ENCODE data around the gene DHFR.

DNA sequence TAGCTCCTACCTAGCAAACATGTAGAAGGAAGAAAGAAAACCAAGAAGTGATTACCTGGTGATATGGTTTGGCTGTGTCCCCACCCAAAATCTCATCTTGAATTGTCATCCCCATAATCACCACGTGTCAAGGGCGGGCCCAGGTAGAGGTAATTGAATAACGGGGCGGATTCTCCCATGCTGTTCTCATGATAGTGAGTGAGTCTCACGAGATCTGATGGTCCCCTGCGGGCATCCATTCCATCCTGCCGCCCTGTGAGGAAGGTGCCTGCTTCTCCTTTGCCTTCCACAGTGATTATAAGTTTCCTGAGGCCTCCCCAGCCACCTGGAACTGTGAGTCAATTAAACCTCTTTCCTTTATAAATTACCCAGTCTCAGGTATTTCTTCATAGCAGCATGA, 57.3 kb downstream of the DHFR start:
- TF ChIP-seq POLR2A (IDR thresholded peaks at IDR 0.05), result no peak
- TF ChIP-seq, protein P1, sequence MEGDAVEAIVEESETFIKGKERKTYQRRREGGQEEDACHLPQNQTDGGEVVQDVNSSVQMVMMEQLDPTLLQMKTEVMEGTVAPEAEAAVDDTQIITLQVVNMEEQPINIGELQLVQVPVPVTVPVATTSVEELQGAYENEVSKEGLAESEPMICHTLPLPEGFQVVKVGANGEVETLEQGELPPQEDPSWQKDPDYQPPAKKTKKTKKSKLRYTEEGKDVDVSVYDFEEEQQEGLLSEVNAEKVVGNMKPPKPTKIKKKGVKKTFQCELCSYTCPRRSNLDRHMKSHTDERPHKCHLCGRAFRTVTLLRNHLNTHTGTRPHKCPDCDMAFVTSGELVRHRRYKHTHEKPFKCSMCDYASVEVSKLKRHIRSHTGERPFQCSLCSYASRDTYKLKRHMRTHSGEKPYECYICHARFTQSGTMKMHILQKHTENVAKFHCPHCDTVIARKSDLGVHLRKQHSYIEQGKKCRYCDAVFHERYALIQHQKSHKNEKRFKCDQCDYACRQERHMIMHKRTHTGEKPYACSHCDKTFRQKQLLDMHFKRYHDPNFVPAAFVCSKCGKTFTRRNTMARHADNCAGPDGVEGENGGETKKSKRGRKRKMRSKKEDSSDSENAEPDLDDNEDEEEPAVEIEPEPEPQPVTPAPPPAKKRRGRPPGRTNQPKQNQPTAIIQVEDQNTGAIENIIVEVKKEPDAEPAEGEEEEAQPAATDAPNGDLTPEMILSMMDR (IDR thresholded peaks at IDR 0.05), result no peak

All from esophagus squamous epithelium (tissue), 4 donors.